CD4-positive, alpha-beta memory T cell (primary cell): ENCODE measurements around the gene NOP14. TPM values are rescaled to one million over a fixed set of nuclear protein-coding genes. Genes with fewer than 3 reads are reported as not detected.
A peak's percentile ranks its signal among the peaks of the same experiment; 100 is the strongest.

ENCODE experiments used
- CTCF ChIA-PET: fragments of 350-600 bp; sonication (Branson Sonifier 250); formaldehyde crosslinking; loops from one replicate; lab custom pipeline; 2021; ENCODE audit warnings: inconsistent platforms; ENCODE audit not compliant: partially characterized antibody; lab: Charles Lee
- POLR2A ChIA-PET: fragments of 350-600 bp; sonication (Branson Sonifier 250); formaldehyde crosslinking; loops from one replicate; lab custom pipeline; 2021; ENCODE audit not compliant: partially characterized antibody; lab: Charles Lee
- DNase-seq, 5 donors: peaks; one replicate each; pipeline versions ENCODE4 v3.0.0 to v3.0.0-alpha.2; 2020 to 2022; ENCODE audit warnings: mixed read lengths in 1 of 5
- H3K27ac ChIP-seq: one replicate; pipeline ENCODE4 v1.7.0; 2013; ENCODE audit warnings: low read depth, low read length
- H3K27me3 ChIP-seq: 2 replicates; pipeline ENCODE4 v1.7.0; 2013; ENCODE audit warnings: mild to moderate bottlenecking, low read length, moderate library complexity; ENCODE audit not compliant: insufficient read depth
- H3K36me3 ChIP-seq: 2 replicates; pipeline ENCODE4 v1.7.0; 2013; ENCODE audit warnings: mild to moderate bottlenecking, low read length, moderate library complexity; ENCODE audit not compliant: insufficient read depth
- H3K4me1 ChIP-seq: 2 replicates; pipeline ENCODE4 v1.7.0; 2013; ENCODE audit warnings: mild to moderate bottlenecking, low read length, moderate library complexity; ENCODE audit not compliant: insufficient read depth
- H3K4me3 ChIP-seq, 2 donors: one replicate each; pipeline ENCODE4 v1.7.0; 2013; ENCODE audit warnings: low read length in 2 of 2, mild to moderate bottlenecking in 1 of 2
- H3K9me3 ChIP-seq, 2 donors: one replicate each; pipeline ENCODE4 v1.7.0; 2013; ENCODE audit warnings: low read length in 2 of 2, control low read depth in 1 of 2; ENCODE audit not compliant: control insufficient read depth in 1 of 2
- H3K27ac Mint-ChIP-seq, 7 donors: one replicate each; pipeline ENCODE4 v1.8.0; 2020 to 2021; ENCODE audit warnings: mixed read lengths in 7 of 7, mild to moderate bottlenecking in 6 of 7, inconsistent platforms in 3 of 7, moderate library complexity in 3 of 7
- H3K27me3 Mint-ChIP-seq, 2 donors: one replicate each; pipeline ENCODE4 v1.8.0; 2020 to 2021; ENCODE audit warnings: mixed read lengths in 2 of 2
- H3K36me3 Mint-ChIP-seq, 2 donors: one replicate each; pipeline ENCODE4 v1.8.0; 2020 to 2021; ENCODE audit warnings: mixed read lengths in 2 of 2, inconsistent platforms in 1 of 2, mild to moderate bottlenecking in 1 of 2
- H3K4me1 Mint-ChIP-seq, 4 donors: one replicate each; pipeline ENCODE4 v1.8.0; 2020 to 2021; ENCODE audit warnings: mixed read lengths in 4 of 4, mild to moderate bottlenecking in 1 of 4
- H3K4me3 Mint-ChIP-seq, 8 donors: one replicate each; pipeline ENCODE4 v1.8.0; 2020 to 2021; ENCODE audit warnings: mixed read lengths in 8 of 8, mild to moderate bottlenecking in 7 of 8, moderate library complexity in 6 of 8, inconsistent platforms in 3 of 8
- H3K9me3 Mint-ChIP-seq, 8 donors: one replicate each; pipeline ENCODE4 v1.8.0; 2020 to 2021; ENCODE audit warnings: mixed read lengths in 8 of 8, mild to moderate bottlenecking in 5 of 8, inconsistent platforms in 3 of 8, moderate library complexity in 1 of 8
- intact Hi-C: fragments of 100-400 bp; cut with micrococcal nuclease; formaldehyde crosslinking; loops from one replicate; pipeline ENCODE4 v1.15.1; 2023
- polyA plus RNA-seq, 2 donors: library from polyadenylated mRNA; unstranded; fragments of 300-500 nt; fragmentation: Illumina TruSeq; gene quantifications; one replicate each; pipeline ENCODE4 v1.2.3, GENCODE V29; 2021
- total RNA-seq, 2 experiments: library from RNA; stranded (reverse); gene quantifications; one replicate each; pipeline ENCODE4 v1.2.3, GENCODE V29; 2021

The NOP14 gene
- total and polyA plus RNA-seq, 4 experiments from 2014 or later, result 2.6 to 41.4 (median 38.4) TPM

DNA sequence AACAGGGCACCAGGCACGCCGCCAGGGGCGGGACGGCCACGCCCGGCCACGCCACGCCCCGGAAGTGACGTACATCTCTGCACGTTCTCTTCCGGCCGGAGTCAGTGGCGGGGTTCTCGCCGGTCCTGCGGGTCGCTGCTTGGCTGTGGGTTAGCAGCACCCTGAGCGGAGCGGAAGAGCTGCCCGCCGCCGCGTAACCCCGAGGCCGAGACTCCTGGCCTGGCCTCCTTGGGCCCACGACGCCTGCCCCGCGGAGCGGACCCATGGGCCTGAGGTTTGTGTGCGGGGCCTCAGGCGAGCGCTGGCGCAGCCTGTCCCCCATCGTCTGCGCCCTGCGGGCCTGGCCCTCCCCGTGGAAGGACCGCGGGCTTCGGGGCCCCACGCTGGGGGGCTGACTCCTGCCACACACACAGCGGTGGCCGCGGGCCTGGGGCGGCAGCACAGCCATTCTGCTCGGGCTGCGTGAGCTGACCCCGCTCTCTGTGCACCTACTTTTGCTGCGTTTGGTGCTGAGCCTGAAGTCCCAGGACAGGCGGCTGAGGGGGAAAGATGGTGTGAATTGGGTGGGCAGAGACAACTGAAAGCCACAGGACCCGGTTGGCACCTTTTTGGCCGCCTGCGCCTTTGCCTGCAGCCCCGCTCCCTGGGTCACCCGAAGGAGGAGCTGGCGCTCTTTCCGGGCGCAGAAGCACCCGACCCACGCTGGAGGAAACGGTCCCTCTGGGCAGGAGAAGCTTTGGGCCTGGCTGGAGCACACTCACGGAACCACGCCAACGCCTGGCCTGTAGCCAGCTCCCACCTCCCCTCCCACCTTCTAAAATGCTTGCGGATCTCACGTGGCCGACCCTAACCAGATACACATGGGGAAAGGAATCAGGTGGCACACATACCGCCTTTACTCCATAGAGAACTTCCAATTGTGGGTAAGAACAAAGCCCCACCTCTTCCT is 28.1 kb downstream of the NOP14 start:
- peak overlapping the region; percentile 91 to 99 (median 95) for H3K27ac Mint-ChIP-seq
- peak overlapping the region; percentile 88 to 92 (median 89) for H3K4me3 Mint-ChIP-seq
- ChIA-PET POLR2A (interaction anchor here (0.7 to 5.4 kb wide), 28 partner anchors 8 to 523 kb away, joined by 3 to 82 read pairs (median 4); partner anchors contain the start of genes FAM193A, GRK4, NOP14 and TNIP2), CTCF (interaction anchor here (0.9 to 1.8 kb wide), 10 partner anchors 12 to 207 kb away, joined by 3 to 9 read pairs (median 4); partner anchors contain the start of genes GRK4 and NOP14)
- Histone ChIP-seq H3K36me3 (peaks cover 22% of the 10 kb centered on the region), H3K9me3 (no peaks in the 10 kb centered on the region), H3K27ac (peak overlapping the region; percentile 97), H3K27me3 (no peaks in the 10 kb centered on the region), H3K4me3 (peak overlapping the region; percentile 91 to 92), H3K4me1 (peaks cover 56% of the 10 kb centered on the region)
- peaks cover 35 to 62% (median 45%) of the 10 kb centered on the region in 4 donors for H3K4me1 Mint-ChIP-seq
- intact Hi-C loops, result loop anchor here (1.0 to 10.0 kb wide), 6 partner anchors 20 to 518 kb away; partner anchors contain the start of genes ADD1, CFAP99, FAM193A and GRK4
- H3K27me3 Mint-ChIP-seq, result no peaks in the 10 kb centered on the region
- H3K9me3 Mint-ChIP-seq, result no peaks in the 10 kb centered on the region
- H3K36me3 Mint-ChIP-seq, result peaks cover 9 to 50% of the 10 kb centered on the region in 2 donors
- peak; percentile 91 to 96 (median 94) for DNase-seq

DNA sequence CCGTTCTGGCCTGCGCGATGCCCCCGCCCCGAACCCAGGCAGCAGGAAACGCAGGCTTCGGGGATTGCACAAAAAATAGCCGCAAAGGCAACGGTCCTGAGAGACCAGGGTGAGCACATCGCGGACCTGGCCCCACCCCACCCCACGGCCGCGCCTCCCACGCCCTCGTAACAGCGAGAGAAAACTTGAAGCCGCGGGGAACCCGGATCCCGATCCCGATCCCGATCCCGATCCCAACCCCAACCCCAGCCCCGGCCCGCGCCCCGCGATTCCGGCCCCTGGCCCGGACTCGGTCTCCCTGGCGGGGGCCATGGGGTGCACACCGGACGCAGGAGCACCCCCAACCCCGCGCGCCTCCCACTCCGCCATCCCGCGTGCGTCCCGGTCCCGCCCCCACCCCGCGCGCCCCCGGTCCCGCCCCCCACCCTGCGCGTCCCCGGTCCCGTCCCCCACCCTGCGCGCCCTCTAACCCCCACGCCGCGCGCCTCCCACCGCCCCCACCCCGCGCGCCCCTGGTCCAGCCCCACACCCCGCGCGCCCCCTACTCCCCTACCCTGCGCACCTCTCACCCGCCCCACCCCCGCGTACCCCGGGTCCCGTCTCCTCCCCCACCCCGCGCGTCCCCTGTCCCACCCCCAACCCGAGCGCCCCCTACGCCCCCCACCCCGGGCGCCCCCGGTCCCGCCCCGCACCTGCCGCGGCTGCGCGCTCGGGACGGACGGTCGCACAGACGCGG is 29.0 kb downstream of the NOP14 start:
- Histone ChIP-seq H3K36me3 (peaks cover 22% of the 10 kb centered on the region), H3K4me1 (peaks cover 56% of the 10 kb centered on the region), H3K4me3 (peak overlapping the region in 1 of 2 donors; percentile 92), H3K9me3 (no peaks in the 10 kb centered on the region), H3K27ac (peak overlapping the region; percentile 97), H3K27me3 (no peaks in the 10 kb centered on the region)
- Mint-ChIP-seq H3K9me3 (no peaks in the 10 kb centered on the region), H3K4me3 (peak overlapping the region; percentile 40 to 93 (median 86)), H3K4me1 (peaks cover 35 to 55% (median 44%) of the 10 kb centered on the region in 4 donors), H3K36me3 (peaks cover 10 to 57% of the 10 kb centered on the region in 2 donors), H3K27ac (peak overlapping the region in 5 of 7 donors; percentile 13 to 99 (median 63)), H3K27me3 (no peaks in the 10 kb centered on the region)
- ChIA-PET CTCF (no interaction called here), POLR2A (interaction anchor here (1.1 to 5.4 kb wide), 10 partner anchors 10 to 398 kb away, joined by 3 to 82 read pairs (median 13); partner anchors contain the start of genes FAM193A, GRK4, NOP14 and TNIP2)
- intact Hi-C loops, result loop anchor here (1.0 to 10.0 kb wide), 6 partner anchors 21 to 517 kb away; partner anchors contain the start of genes ADD1, CFAP99, FAM193A and GRK4
- peak; percentile 44 to 62 (median 49) for DNase-seq

DNA sequence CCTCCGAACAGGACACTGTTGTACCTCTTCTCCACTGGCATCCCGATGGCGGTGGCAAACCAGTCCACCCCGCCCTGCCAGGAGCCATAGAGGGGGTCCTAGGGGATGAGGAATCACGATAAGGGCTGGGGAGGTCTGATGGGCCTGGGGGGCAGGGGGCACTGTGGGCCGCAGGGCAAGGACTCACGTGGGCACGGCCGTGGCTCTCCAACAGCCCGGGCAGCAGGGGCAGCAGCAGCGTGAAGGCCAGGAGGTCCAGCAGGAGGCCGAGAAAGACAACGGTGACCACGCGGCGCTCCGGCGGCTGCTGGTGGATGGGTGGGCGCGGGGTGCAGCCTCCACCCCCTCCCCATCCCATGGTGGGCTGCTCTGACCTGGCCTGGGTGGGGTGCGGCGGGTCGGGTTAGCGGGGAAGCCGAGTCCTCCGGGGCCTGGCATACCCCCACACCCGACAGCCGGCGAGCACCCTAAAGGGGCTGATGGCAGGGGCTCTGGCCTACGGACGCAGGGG is 29.6 kb downstream of the NOP14 start:
- no peaks in the 10 kb centered on the region for H3K9me3 Mint-ChIP-seq
- Histone ChIP-seq H3K27me3 (no peaks in the 10 kb centered on the region), H3K4me1 (peaks cover 56% of the 10 kb centered on the region), H3K36me3 (peaks cover 22% of the 10 kb centered on the region), H3K27ac (peak overlapping the region; percentile 70), H3K9me3 (no peaks in the 10 kb centered on the region), H3K4me3 (peak overlapping the region; percentile 6 to 66)
- H3K4me1 Mint-ChIP-seq, result peaks cover 33 to 49% (median 41%) of the 10 kb centered on the region in 4 donors
- no peak for DNase-seq
- H3K36me3 Mint-ChIP-seq, result peaks cover 10 to 57% of the 10 kb centered on the region in 2 donors
- H3K27ac Mint-ChIP-seq, result peak overlapping the region; percentile 95 to 99 (median 96)
- intact Hi-C loops, result loop anchor here (1.0 to 10.0 kb wide), 6 partner anchors 21 to 516 kb away; partner anchors contain the start of genes ADD1, CFAP99, FAM193A and GRK4
- ChIA-PET CTCF (no interaction called here), POLR2A (interaction anchor here (1.1 to 2.0 kb wide), 2 partner anchors 15 to 30 kb away, joined by 3 to 6 read pairs; partner anchors contain the start of genes GRK4 and NOP14)
- H3K27me3 Mint-ChIP-seq, result no peaks in the 10 kb centered on the region
- peak overlapping the region; percentile 81 to 96 (median 90) for H3K4me3 Mint-ChIP-seq

DNA sequence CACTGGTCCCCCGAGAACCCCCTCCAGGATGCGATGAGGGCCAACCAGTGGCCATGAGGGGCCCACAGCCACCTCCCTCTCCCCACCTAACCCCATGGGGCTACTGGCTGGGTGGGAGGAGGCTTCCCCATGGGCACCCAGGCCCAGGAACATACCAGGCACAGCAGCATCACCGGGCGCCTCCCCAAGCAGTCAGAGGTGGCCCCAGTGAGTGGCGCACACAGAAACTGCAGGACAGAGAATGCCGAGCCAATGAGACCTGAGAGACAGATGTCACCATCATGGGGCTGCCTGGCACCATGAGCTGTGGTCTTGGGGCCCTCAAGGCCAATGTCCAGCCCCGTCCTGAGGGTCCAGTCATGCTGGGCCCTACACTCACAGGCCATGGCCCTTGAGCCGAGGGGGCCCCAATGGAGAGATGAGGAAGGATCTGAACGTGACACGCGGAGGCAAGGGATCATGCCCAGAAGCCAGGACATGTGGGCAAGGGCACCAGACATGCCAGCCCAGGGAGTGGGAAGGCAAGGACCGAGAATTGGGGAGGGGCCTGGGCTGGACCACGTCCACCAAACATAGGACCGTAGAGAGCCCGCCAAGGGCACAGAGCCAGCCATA is 30.1 kb downstream of the NOP14 start:
- intact Hi-C loops, result loop anchor here (5.0 to 10.0 kb wide), 3 partner anchors 186 to 516 kb away; partner anchors contain the start of genes CFAP99, FAM193A and ZFYVE28
- H3K4me1 Mint-ChIP-seq, result peaks cover 33 to 48% (median 41%) of the 10 kb centered on the region in 4 donors
- H3K4me3 ChIP-seq, result peak overlapping the region; percentile 6 to 66

DNA sequence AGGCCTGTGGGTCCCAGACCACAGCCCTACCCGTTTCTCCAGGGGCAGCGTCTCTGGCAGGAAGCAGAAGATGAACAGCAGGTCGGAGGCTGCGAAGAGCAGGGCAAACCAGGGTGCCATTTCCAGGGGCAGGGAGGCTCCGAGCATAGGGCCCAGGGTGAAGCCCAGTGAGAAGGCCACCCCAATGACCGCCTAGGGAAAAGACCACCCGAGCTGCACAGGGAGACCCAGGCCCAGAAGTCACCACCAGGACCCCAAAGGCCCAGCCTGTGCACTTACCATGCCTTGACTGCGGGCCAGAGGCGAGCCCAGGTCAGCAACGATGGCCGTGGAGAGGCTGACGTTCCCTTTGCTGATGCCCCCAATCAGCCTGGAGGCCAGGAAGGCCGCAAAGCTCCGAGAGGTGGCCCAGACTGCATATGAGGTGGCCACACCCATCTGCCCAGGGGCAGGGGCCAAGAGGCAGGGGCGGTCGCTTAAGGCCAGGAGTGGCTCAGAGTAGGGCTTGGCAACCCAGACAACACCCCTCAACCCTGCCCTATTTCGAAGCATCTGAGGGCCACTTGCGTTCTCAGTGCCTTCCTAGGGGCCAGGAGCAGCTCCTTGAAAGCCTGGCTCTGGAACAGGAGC is 30.8 kb downstream of the NOP14 start:
- Histone ChIP-seq H3K4me1 (peaks cover 51% of the 10 kb centered on the region), H3K27ac (peak overlapping the region; percentile 70), H3K4me3 (peak overlapping the region in 1 of 2 donors; percentile 66), H3K27me3 (no peaks in the 10 kb centered on the region), H3K36me3 (peaks cover 31% of the 10 kb centered on the region), H3K9me3 (no peaks in the 10 kb centered on the region)
- no peaks in the 10 kb centered on the region for H3K27me3 Mint-ChIP-seq
- H3K27ac Mint-ChIP-seq, result peak overlapping the region; percentile 87 to 99 (median 95)
- peaks cover 0 to 3% (median 0%) of the 10 kb centered on the region in 8 donors for H3K9me3 Mint-ChIP-seq
- ChIA-PET CTCF (interaction anchor here (1.4 kb wide), 1 partner anchor 22 kb away, joined by 5 read pairs; no protein-coding TSS in a partner anchor), POLR2A (interaction anchor here (0.8 to 2.0 kb wide), 6 partner anchors 9 to 134 kb away, joined by 3 to 12 read pairs (median 4); partner anchors contain the start of genes GRK4 and NOP14)
- DNase-seq, result peak in 1 of 5 donors; percentile 23
- peaks cover 31 to 47% (median 38%) of the 10 kb centered on the region in 4 donors for H3K4me1 Mint-ChIP-seq
- peaks cover 14 to 62% of the 10 kb centered on the region in 2 donors for H3K36me3 Mint-ChIP-seq
- peak overlapping the region; percentile 70 to 96 (median 90) for H3K4me3 Mint-ChIP-seq
- intact Hi-C loops, result loop anchor here (5.0 to 10.0 kb wide), 3 partner anchors 185 to 515 kb away; partner anchors contain the start of genes CFAP99, FAM193A and ZFYVE28

More for the DNA sequence above, 30.1 kb downstream of the NOP14 start:
- peak overlapping the region; percentile 70 for H3K27ac ChIP-seq
- ChIA-PET POLR2A (interaction anchor here (0.8 to 2.0 kb wide), 4 partner anchors 8 to 30 kb away, joined by 3 to 12 read pairs (median 4); partner anchors contain the start of genes GRK4 and NOP14), CTCF (no interaction called here)
- peak in 3 of 5 donors; percentile 23 to 36 (median 30) for DNase-seq
- Mint-ChIP-seq H3K27ac (peak overlapping the region; percentile 95 to 99 (median 96)), H3K4me3 (peak overlapping the region; percentile 81 to 96 (median 90)), H3K9me3 (peaks cover 0 to under 1% (median 0%) of the 10 kb centered on the region in 8 donors), H3K36me3 (peaks cover 11 to 60% of the 10 kb centered on the region in 2 donors), H3K27me3 (no peaks in the 10 kb centered on the region)
- peaks cover 25% of the 10 kb centered on the region for H3K36me3 ChIP-seq
- H3K4me1 ChIP-seq, result peaks cover 56% of the 10 kb centered on the region
- no peaks in the 10 kb centered on the region for H3K27me3 ChIP-seq
- H3K9me3 ChIP-seq, result no peaks in the 10 kb centered on the region
